ENCODE measurements around the gene NIP7.

NIP7 gene

DNA sequence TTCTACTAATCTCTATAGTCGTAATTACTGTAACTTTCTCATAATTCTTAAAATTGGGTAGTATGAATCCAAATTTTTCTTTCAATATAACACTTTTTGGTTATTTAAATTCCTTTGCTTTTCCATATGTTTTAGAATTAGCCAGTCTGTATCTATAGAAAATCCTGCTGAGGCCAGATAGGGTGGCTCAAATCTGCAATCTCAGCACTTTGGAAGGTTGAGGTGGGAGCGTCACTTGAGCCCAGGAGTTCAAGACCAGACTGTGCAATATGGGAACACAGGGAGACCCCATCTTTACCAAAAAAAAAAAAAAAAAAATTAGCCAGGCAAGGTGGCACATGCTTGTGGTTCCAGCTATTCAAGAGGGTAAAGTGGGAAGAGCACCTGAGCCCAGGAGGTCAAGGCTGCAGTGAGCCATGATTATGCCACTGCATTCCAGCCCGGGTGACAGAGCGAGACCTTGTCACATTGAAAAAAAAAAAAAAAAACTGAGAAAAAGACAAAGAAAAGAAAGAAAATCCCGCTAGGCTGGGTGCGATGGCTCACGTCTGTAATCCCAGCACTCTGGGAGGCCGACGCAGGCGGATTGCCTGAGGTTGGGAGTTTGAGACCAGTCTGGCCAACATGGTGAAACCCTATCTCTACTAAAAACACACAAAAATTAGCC, 37.0 kb downstream of the NIP7 start:
- in situ Hi-C loops (cut with MboI; ENCODE audit: low pct_unique_long_range_greater_than_20kb, low sequenced_read_pairs) = no loop called here

DNA sequence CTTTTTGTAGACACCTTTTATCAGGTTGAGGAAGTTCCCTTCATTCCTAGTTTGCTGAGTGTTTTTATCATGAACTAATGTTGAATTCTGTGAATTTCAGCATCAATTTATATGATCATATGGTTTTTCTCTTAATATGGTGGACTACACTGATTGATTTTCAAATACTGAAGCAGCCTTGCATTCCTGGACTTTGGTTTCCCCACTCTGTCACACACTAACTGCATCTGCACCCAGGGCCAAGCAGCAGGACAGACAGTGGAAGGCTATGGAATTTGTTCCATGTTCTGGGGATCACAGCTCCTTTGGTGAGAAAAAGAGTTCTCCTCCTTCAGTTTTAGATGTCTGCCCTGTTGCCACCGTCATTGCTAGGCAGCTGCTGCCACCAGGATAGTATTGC, 38.5 kb downstream of the NIP7 start:
- in situ Hi-C loops (cut with MboI; ENCODE audit: low pct_unique_long_range_greater_than_20kb, low sequenced_read_pairs) = no loop called here

More for the DNA sequence above, 37.0 kb downstream of the NIP7 start:
- DNase-seq = no peak

DNA sequence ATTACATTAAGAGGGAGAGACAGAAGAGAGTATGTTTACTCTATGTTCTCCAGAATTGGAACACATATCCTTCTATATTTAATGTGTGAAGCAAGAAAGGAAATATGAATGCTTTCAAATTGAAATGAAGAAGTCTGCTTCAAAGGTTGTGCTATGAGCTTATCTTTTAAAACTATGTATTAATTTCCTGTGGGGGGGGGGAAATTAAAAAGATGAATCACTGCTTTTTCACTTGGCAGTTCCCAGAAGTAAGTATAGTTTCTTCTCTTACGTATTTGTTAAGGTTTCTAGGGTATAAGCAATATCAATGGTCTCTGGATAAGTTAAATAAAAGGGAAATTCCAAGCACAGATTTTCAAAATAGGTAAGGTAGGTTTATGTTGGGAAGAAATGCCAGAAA, 39.2 kb downstream of the NIP7 start:
- in situ Hi-C loops (cut with MboI; ENCODE audit: low pct_unique_long_range_greater_than_20kb, low sequenced_read_pairs) = no loop called here
- no peak for DNase-seq

More for the DNA sequence above, 38.5 kb downstream of the NIP7 start:
- no peak for DNase-seq

DNA sequence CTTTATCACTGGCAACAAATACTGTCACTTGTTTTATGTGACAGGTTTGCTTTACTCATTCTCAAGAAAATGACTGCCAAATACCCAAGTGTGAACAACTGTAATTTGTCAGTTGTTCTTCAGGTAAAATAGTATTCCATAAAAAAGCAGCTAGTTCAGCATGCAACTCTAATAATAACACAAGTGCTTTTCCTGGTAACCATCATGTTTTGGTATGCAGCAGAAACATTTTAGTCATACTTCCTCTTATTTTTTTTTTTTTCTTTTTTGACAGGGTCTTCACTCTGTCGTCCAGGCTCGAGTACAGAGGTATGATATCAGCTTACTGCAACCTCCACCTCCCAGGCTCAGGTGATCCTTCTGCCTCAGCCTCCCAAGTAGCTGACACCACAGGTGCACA, 41.7 kb downstream of the NIP7 start:
- in situ Hi-C loops (cut with MboI; ENCODE audit: low pct_unique_long_range_greater_than_20kb, low sequenced_read_pairs) = no loop called here
- DNase-seq = peak; percentile 60

DNA sequence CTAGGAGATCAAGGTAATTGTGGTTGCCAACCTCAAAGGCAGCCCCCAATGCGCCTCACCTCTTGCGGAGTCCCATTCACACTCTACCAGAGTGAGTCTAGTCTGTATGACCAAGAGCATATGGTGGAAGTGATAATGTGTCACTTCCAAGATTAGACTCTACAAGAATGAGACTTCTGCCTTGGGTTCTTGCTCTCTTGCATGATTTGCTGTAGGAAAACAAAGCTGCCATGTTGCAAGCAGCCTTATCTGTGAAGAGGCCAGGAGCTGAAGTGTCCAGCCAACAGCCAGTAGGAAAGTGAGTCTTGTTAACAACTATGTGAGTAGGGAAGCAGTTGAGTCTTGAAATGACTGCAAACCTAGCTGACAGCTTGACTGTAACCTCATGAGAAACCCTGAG, 42.8 kb downstream of the NIP7 start:
- no peak for DNase-seq
- in situ Hi-C loops (cut with MboI; ENCODE audit: low pct_unique_long_range_greater_than_20kb, low sequenced_read_pairs) = no loop called here

DNA sequence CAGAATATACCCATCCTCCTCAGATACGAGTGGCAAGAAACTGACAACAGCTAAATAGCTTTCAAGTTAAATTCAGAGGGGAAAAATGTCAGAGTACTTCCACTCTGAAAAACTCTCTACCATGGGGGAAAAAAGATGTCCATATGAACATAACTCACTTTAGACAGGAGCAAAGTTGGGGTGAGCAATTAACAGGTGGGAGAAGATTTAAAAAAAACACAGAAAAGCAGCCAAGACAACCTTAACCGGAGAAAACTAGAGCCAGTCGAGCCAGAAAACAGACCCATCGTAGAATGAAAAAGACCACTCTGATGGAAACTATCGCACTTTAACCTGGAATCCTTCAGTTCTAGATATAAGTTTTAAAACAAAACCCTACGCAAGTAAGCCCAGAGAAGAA, 45.4 kb downstream of the NIP7 start:
- no peak for DNase-seq
- in situ Hi-C loops (cut with MboI; ENCODE audit: low pct_unique_long_range_greater_than_20kb, low sequenced_read_pairs) = no loop called here

DNA sequence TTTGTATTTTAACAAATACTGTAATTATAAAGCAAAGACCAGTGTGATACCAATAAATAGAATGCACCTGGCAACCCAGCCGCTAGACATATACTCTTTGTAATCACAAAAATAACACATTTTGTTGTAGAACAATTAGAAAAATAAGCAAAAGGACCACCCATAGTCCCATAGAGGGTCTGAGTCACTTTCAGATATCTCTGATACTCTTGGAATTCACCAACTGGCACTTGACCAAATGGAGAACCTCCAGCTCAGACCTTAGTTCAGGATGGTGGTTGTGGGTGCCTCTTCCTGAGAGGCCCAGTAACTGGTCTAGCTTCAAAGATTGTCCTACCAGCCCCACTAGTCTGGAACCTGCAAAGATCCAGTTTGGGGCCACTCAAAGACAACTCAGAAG, 47.0 kb downstream of the NIP7 start:
- DNase-seq = no peak
- in situ Hi-C loops (cut with MboI; ENCODE audit: low pct_unique_long_range_greater_than_20kb, low sequenced_read_pairs) = no loop called here

Data from KBM-7 (cell line).